Testis (tissue), 2 donors: Measurements from ENCODE around the gene PRELP.
"Not testable (repeated sequence)": the region's sequence is repeated elsewhere in the genome, so short reads cannot be mapped to it uniquely, and the experiment has no call there.

ENCODE experiments used
- POLR2A ChIP-seq: fragments of 450-650 bp; IDR thresholded peaks from one replicate; pipeline ENCODE4 v1.6.1; 2017; ENCODE audit warnings: antibody characterized with exemption, mild to moderate bottlenecking, moderate library complexity
- TF ChIP-seq, protein P1 (sequence below), 3 experiments: fragments of 450-650 bp in 2 of 3; fragments of 200-600 bp in 1 of 3; sonication (generic) in 1 of 3; IDR thresholded peaks; one replicate each; pipeline ENCODE4 v1.5.1; 2016 to 2019; ENCODE audit warnings: antibody characterized with exemption in 3 of 3, mild to moderate bottlenecking in 2 of 3, moderate library complexity in 1 of 3

DNA sequence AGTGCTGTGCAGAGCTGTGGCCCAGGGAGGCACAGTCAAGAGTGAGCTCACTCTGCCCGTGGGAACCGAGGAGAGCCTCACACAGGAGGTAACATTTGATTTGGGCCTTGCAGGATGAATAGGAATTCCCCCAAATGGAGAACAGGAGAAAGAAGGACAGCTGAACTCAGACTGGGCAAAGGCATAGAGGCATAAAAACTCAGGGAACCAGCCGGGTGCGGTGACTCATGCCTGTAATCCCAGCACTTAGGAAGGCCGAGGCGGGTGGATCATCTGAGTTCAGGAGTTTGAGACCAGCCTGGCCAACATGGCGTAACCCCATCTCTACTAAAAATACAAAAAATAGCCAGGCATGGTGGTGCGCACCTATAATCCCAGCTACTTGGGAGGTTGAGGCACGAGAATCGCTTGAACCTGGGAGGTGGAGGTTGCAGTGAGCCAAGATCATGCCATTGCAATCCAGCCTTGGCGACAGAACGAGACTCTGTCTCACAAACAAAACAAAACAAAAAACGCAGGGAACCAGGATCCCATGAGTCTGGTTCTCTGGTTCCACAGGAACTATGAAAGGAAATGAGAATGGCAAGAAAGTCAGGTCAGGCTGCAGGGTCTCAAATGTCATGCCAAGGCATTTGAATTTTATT, 8.6 kb upstream of the PRELP start:
- TF ChIP-seq, protein P1, sequence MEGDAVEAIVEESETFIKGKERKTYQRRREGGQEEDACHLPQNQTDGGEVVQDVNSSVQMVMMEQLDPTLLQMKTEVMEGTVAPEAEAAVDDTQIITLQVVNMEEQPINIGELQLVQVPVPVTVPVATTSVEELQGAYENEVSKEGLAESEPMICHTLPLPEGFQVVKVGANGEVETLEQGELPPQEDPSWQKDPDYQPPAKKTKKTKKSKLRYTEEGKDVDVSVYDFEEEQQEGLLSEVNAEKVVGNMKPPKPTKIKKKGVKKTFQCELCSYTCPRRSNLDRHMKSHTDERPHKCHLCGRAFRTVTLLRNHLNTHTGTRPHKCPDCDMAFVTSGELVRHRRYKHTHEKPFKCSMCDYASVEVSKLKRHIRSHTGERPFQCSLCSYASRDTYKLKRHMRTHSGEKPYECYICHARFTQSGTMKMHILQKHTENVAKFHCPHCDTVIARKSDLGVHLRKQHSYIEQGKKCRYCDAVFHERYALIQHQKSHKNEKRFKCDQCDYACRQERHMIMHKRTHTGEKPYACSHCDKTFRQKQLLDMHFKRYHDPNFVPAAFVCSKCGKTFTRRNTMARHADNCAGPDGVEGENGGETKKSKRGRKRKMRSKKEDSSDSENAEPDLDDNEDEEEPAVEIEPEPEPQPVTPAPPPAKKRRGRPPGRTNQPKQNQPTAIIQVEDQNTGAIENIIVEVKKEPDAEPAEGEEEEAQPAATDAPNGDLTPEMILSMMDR (IDR thresholded peaks at IDR 0.05), result not testable (repeated sequence)
- not testable (repeated sequence) for TF ChIP-seq POLR2A
